ENCODE measurements around the gene PKP4.

DNA sequence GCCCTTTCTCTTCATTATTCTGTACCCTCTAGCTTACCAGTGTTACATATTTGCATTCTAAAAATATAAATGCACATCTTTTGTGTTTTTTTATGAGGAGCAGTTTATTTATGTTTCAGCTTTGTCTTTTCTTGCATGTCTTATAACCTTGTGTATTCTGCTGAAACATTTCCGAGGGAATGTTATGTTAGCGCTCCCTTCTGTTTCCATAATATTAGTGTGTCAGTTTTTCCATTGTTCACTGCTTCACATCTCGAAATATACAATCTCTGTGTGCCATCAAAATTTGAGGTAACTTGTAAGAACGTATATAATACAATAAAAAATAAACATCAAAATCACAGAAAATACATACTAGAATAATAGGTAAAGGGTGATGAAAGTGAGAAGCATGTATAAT, 153.3 kb downstream of the PKP4 start:
- TF ChIP-seq, protein P1, sequence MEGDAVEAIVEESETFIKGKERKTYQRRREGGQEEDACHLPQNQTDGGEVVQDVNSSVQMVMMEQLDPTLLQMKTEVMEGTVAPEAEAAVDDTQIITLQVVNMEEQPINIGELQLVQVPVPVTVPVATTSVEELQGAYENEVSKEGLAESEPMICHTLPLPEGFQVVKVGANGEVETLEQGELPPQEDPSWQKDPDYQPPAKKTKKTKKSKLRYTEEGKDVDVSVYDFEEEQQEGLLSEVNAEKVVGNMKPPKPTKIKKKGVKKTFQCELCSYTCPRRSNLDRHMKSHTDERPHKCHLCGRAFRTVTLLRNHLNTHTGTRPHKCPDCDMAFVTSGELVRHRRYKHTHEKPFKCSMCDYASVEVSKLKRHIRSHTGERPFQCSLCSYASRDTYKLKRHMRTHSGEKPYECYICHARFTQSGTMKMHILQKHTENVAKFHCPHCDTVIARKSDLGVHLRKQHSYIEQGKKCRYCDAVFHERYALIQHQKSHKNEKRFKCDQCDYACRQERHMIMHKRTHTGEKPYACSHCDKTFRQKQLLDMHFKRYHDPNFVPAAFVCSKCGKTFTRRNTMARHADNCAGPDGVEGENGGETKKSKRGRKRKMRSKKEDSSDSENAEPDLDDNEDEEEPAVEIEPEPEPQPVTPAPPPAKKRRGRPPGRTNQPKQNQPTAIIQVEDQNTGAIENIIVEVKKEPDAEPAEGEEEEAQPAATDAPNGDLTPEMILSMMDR (conservative IDR thresholded peaks at IDR 0.05) = no peak
- TF ChIP-seq EZH2 (IDR thresholded peaks at IDR 0.05; ENCODE audit: low read depth) = no peak

Measured in PC-9 (cell line).